ENCODE results near the gene TSHZ2.

GRCh38 chr20:53098621-53099020 lies 126.5 kb downstream of the TSHZ2 start:
- TF ChIP-seq ZNF274 (IDR thresholded peaks at IDR 0.05; ENCODE audit: low read depth, low read length) = no peak
- TF ChIP-seq SUZ12 (IDR thresholded peaks at IDR 0.05; ENCODE audit: extremely low read depth, insufficient read depth, insufficient read length) = no peak
- no peak for TF ChIP-seq YY1 (IDR thresholded peaks at IDR 0.05; ENCODE audit: insufficient read depth, insufficient read length)

Data from NT2/D1 (cell line).